PC-9 (cell line): Measurements from ENCODE around the gene GRK2. TPM values are rescaled to one million over a fixed set of nuclear protein-coding genes. Genes with fewer than 3 reads are reported as not detected.

Experiments used
- BruUV-seq: library from RNA; stranded (reverse); fragments of 400-500 nt; replicated peaks from 2 replicates; lab custom pipeline; 2021; lab: Mats Ljungman, UMichigan
- CTCF ChIA-PET: fragments of 300-600 bp; sonication (Branson Sonifier 250); formaldehyde crosslinking; loops from one replicate; lab custom pipeline; 2022; ENCODE audit warnings: antibody characterized with exemption; lab: Charles Lee
- POLR2A ChIA-PET: fragments of 300-600 bp; sonication (Branson Sonifier 250); formaldehyde crosslinking; loops from one replicate; lab custom pipeline; 2022; ENCODE audit warnings: antibody characterized with exemption; ENCODE audit not compliant: unreplicated experiment; lab: Charles Lee
- DNase-seq, 2 experiments: peaks; one replicate each; pipeline versions ENCODE4 v3.0.0 to v3.0.0-alpha.2; 2015 to 2022; ENCODE audit warnings: mixed read lengths in 1 of 2
- H2AFZ ChIP-seq: fragments of 200-600 bp; sonication (generic); 2 replicates; pipeline ENCODE4 v1.8.1; 2017; ENCODE audit warnings: antibody characterized with exemption
- H3F3A ChIP-seq: fragments of 200-600 bp; sonication (generic); 2 replicates; pipeline ENCODE4 v1.8.1; 2017; ENCODE audit warnings: antibody characterized with exemption, mild to moderate bottlenecking, low read depth; ENCODE audit not compliant: insufficient read depth
- H3K27ac ChIP-seq: fragments of 200-600 bp; sonication (generic); 2 replicates; pipeline ENCODE4 v1.6.1; 2016; ENCODE audit warnings: mixed run types
- H3K27me3 ChIP-seq: fragments of 200-600 bp; sonication (generic); 2 replicates; pipeline ENCODE4 v1.6.1; 2016; ENCODE audit warnings: low read depth, mixed run types; ENCODE audit not compliant: insufficient read depth
- H3K36me3 ChIP-seq: fragments of 200-600 bp; sonication (generic); 2 replicates; pipeline ENCODE4 v1.6.1; 2016; ENCODE audit warnings: low read depth, mixed run types
- H3K4me1 ChIP-seq: fragments of 200-600 bp; sonication (generic); replicated peaks from 2 replicates; pipeline ENCODE4 v1.6.1; 2016; ENCODE audit warnings: mixed run types; ENCODE audit not compliant: insufficient read depth
- H3K4me2 ChIP-seq: fragments of 200-600 bp; sonication (generic); 2 replicates; pipeline ENCODE4 v1.6.1; 2017; ENCODE audit warnings: mixed run types
- H3K4me3 ChIP-seq: fragments of 200-600 bp; sonication (generic); 2 replicates; pipeline ENCODE4 v1.6.1; 2016; ENCODE audit warnings: mixed run types
- H3K79me2 ChIP-seq: fragments of 200-600 bp; sonication (generic); 2 replicates; pipeline ENCODE4 v1.6.1; 2017; ENCODE audit warnings: low read depth, mixed run types
- H3K9me2 ChIP-seq: fragments of 200-600 bp; sonication (generic); 2 replicates; pipeline ENCODE4 v1.8.1; 2017; ENCODE audit warnings: mild to moderate bottlenecking; ENCODE audit not compliant: insufficient read depth
- H3K9me3 ChIP-seq: fragments of 200-600 bp; sonication (generic); 2 replicates; pipeline ENCODE4 v1.8.1; 2016; ENCODE audit warnings: low read depth; ENCODE audit not compliant: insufficient read depth
- H4K20me1 ChIP-seq: fragments of 200-600 bp; sonication (generic); 2 replicates; pipeline ENCODE4 v1.8.1; 2017; ENCODE audit not compliant: insufficient read depth
- EZH2 ChIP-seq: fragments of 200-600 bp; sonication (generic); IDR thresholded peaks from 2 replicates; pipeline ENCODE4 v1.8.0; 2017; ENCODE audit warnings: antibody characterized with exemption, low read depth
- intact Hi-C: fragments of 100-400 bp; cut with micrococcal nuclease; formaldehyde crosslinking; loops from one replicate; pipeline ENCODE4 v1.10.0; 2022; ENCODE audit not compliant: unreplicated experiment
- total RNA-seq: library from RNA; stranded (reverse); gene quantifications from 2 replicates; pipeline ENCODE4 v1.2.3, GENCODE V29; 2021
- TF ChIP-seq, protein P1 (sequence below): fragments of 200-600 bp; sonication (generic); conservative IDR thresholded peaks from 2 replicates; pipeline ENCODE4 v1.6.1; 2017; ENCODE audit warnings: mixed run types, antibody characterized with exemption, mild to moderate bottlenecking, moderate library complexity

GRK2 gene
- total RNA-seq, 1 experiment from 2014 or later: 76.7 TPM

- no TSS peak for BruUV-seq
- intact Hi-C loops: no loop called here
- Histone ChIP-seq H4K20me1 (peaks cover 20% of the 10 kb centered on the region), H2AFZ (no peak overlapping the region), H3K79me2 (peaks cover 20% of the 10 kb centered on the region), H3K36me3 (peaks cover 4% of the 10 kb centered on the region; the same call in 1 of the 2 replicates), H3K27me3 (no peaks in the 10 kb centered on the region), H3K27ac (no peak overlapping the region), H3K4me1 (no peaks in the 10 kb centered on the region), H3F3A (peaks cover 5% of the 10 kb centered on the region; the same call in 1 of the 2 replicates), H3K4me3 (no peak overlapping the region), H3K4me2 (no peak overlapping the region), H3K9me2 (no peaks in the 10 kb centered on the region), H3K9me3 (no peaks in the 10 kb centered on the region)
- no peak for DNase-seq
- TF ChIP-seq, protein P1, sequence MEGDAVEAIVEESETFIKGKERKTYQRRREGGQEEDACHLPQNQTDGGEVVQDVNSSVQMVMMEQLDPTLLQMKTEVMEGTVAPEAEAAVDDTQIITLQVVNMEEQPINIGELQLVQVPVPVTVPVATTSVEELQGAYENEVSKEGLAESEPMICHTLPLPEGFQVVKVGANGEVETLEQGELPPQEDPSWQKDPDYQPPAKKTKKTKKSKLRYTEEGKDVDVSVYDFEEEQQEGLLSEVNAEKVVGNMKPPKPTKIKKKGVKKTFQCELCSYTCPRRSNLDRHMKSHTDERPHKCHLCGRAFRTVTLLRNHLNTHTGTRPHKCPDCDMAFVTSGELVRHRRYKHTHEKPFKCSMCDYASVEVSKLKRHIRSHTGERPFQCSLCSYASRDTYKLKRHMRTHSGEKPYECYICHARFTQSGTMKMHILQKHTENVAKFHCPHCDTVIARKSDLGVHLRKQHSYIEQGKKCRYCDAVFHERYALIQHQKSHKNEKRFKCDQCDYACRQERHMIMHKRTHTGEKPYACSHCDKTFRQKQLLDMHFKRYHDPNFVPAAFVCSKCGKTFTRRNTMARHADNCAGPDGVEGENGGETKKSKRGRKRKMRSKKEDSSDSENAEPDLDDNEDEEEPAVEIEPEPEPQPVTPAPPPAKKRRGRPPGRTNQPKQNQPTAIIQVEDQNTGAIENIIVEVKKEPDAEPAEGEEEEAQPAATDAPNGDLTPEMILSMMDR: no peak
- no peak for TF ChIP-seq EZH2
- ChIA-PET POLR2A (no interaction called here), CTCF (no interaction called here)
Observed at GRCh38 chr11:67280341-67280787, 14.1 kb downstream of the GRK2 start.

GRCh38 chr11:67280788-67281551 is 14.7 kb downstream of the GRK2 start:
- Histone ChIP-seq H3K4me2 (no peak overlapping the region), H3K79me2 (peaks cover 14% of the 10 kb centered on the region), H3K27me3 (no peaks in the 10 kb centered on the region), H3K9me3 (no peaks in the 10 kb centered on the region), H2AFZ (no peak overlapping the region), H3F3A (peaks cover 3% of the 10 kb centered on the region; the same call in 1 of the 2 replicates), H3K4me1 (no peaks in the 10 kb centered on the region), H3K9me2 (no peaks in the 10 kb centered on the region), H3K36me3 (peaks cover 6% of the 10 kb centered on the region; the same call in 1 of the 2 replicates), H3K4me3 (no peak overlapping the region), H3K27ac (no peak overlapping the region), H4K20me1 (peaks cover 14% of the 10 kb centered on the region)
- TF ChIP-seq, protein P1: no peak
- TF ChIP-seq EZH2: no peak
- BruUV-seq: no TSS peak
- no peak for DNase-seq
- intact Hi-C loops: no loop called here
- ChIA-PET CTCF (no interaction called here), POLR2A (no interaction called here)

- no peak for TF ChIP-seq EZH2
- TF ChIP-seq, protein P1: no peak
- DNase-seq: no peak
- Histone ChIP-seq H3K4me1 (no peaks in the 10 kb centered on the region), H3K9me2 (no peaks in the 10 kb centered on the region), H3F3A (peaks cover 6% of the 10 kb centered on the region; the same call in 1 of the 2 replicates), H3K4me2 (no peak overlapping the region), H4K20me1 (peaks cover 10% of the 10 kb centered on the region; the same call in 1 of the 2 replicates), H3K36me3 (peaks cover 8% of the 10 kb centered on the region; the same call in 1 of the 2 replicates), H3K4me3 (no peak overlapping the region), H3K27ac (no peak overlapping the region), H3K9me3 (no peaks in the 10 kb centered on the region), H3K27me3 (no peaks in the 10 kb centered on the region), H3K79me2 (0 out of 2 replicates have a peak, but pooled peaks cover 7% of the 10 kb centered on the region), H2AFZ (no peak overlapping the region)
- no TSS peak for BruUV-seq
- ChIA-PET POLR2A (no interaction called here), CTCF (no interaction called here)
- intact Hi-C loops: no loop called here
Observed at GRCh38 chr11:67281552-67282150, 15.4 kb downstream of the GRK2 start.
